Pancreas (tissue), 10 donors: ENCODE data around the gene KRTAP3-2. TPM values are rescaled to one million over a fixed set of nuclear protein-coding genes. Genes with fewer than 3 reads are reported as not detected.

Source experiments
- ATAC-seq, 4 donors: fragments of 200-7000 bp; cut with Tn5 transposase; one replicate each; pipeline versions ENCODE4 v1.8.0 to v1.9.1; 2020; ENCODE audit warnings: mild to moderate bottlenecking in 4 of 4, moderate library complexity in 4 of 4
- DNase-seq, 6 donors: peaks; one replicate each; pipeline ENCODE4 v3.0.0-alpha.2; 2020
- FAIRE-seq: peaks from 2 replicates; lab custom pipeline; 2012; peaks lifted over from hg19 to GRCh38; lab: Jason Lieb, UNC
- H3K27ac ChIP-seq, 4 donors: fragments of 200-600 bp; sonication (generic); 1 replicate in 3 of 4; 2 replicates in 1 of 4; pipeline versions ENCODE4 v1.5.0 to v1.8.0; 2020
- H3K27me3 ChIP-seq, 4 donors: fragments of 200-600 bp; one replicate each; pipeline ENCODE4 v1.8.0; 2021
- H3K36me3 ChIP-seq, 3 donors: fragments of 200-600 bp; sonication (generic) in 1 of 3; one replicate each; pipeline versions ENCODE4 v1.5.0 to v1.8.0; 2020 to 2021
- H3K4me1 ChIP-seq, 3 donors: fragments of 200-600 bp; one replicate each; pipeline ENCODE4 v1.8.0; 2021
- H3K4me3 ChIP-seq, 4 donors: fragments of 200-600 bp; sonication (generic) in 2 of 4; one replicate each; pipeline versions ENCODE4 v1.5.0 to v1.8.0; 2020 to 2021
- H3K9me3 ChIP-seq, 4 donors: fragments of 200-600 bp; one replicate each; pipeline ENCODE4 v1.8.0; 2021
- WGBS, 2 donors: extraction: QIAGEN DNeasy Blood & Tissue Kit; methylation state at CpG; one replicate each; pipeline ENCODE4 v1.1.7; 2013; 5-methylcytosine and 5-hydroxymethylcytosine counted together
- intact Hi-C, 3 donors: fragments of 100-400 bp; cut with DNase I; formaldehyde crosslinking; loops; one replicate each; pipeline versions ENCODE4 v1.11.1 to v1.14.2; 2022
- polyA plus RNA-seq, 2 donors: library from polyadenylated mRNA; stranded (reverse); fragments of 200-250 nt; gene quantifications; one replicate each; pipeline ENCODE4 v1.2.3, GENCODE V29; 2013
- total RNA-seq, 6 donors: library from RNA; stranded (reverse); fragmentation: NEBNext Ultra II Directional in 4 of 6; extraction: Animal tissue kit (Norgen Biotek cat#: 25700) in 4 of 6; gene quantifications; one replicate each; pipeline versions ENCODE4 v1.2.1 to v1.2.4, GENCODE V29; 2021 to 2023
- TF ChIP-seq, protein P1 (sequence below), 4 donors: fragments of 200-600 bp; sonication (generic) in 3 of 4; IDR thresholded peaks; one replicate each; pipeline versions ENCODE4 v1.5.0 to v1.8.0; 2021; ENCODE audit warnings: antibody characterized with exemption in 4 of 4
- donor health status: healthy with polysubstance abuse.
- donor health status: DM: no; HTN: no; CAD: no; lungs with moderate emphysema.
- donor health status: DM: no; HTN: no; CAD: no.
- donor health status: control.
- donor health status: control.
- donor health status: Bipolar disorder and iron deficiency.
- donor health status: DM: yes; HTN: yes; CAD: no.
- donor health status: DM: no; HTN: no; CAD: no.
- donor health status: DM: no; HTN: no; CAD: no.
- donor health status: DM: yes; HTN: yes; CAD: no.

The KRTAP3-2 gene
- total and polyA plus RNA-seq, 8 donors = not detected

- intact Hi-C loops = no loop called here
- no peak for DNase-seq
- no peak for FAIRE-seq
- no peak overlapping the region for H3K27ac ChIP-seq
- no peaks in the 10 kb centered on the region for H3K36me3 ChIP-seq
- TF ChIP-seq, protein P1, sequence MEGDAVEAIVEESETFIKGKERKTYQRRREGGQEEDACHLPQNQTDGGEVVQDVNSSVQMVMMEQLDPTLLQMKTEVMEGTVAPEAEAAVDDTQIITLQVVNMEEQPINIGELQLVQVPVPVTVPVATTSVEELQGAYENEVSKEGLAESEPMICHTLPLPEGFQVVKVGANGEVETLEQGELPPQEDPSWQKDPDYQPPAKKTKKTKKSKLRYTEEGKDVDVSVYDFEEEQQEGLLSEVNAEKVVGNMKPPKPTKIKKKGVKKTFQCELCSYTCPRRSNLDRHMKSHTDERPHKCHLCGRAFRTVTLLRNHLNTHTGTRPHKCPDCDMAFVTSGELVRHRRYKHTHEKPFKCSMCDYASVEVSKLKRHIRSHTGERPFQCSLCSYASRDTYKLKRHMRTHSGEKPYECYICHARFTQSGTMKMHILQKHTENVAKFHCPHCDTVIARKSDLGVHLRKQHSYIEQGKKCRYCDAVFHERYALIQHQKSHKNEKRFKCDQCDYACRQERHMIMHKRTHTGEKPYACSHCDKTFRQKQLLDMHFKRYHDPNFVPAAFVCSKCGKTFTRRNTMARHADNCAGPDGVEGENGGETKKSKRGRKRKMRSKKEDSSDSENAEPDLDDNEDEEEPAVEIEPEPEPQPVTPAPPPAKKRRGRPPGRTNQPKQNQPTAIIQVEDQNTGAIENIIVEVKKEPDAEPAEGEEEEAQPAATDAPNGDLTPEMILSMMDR (IDR thresholded peaks at IDR 0.05) = no peak
- no peaks in the 10 kb centered on the region for H3K9me3 ChIP-seq
- H3K4me1 ChIP-seq = peaks cover 0 to 9% (median 0%) of the 10 kb centered on the region in 3 donors
- peaks cover 0 to 4% (median 0%) of the 10 kb centered on the region in 4 donors for H3K27me3 ChIP-seq
- ATAC-seq = no peak
- WGBS, 2 donors = 49 to 54% methylated on average over 5 of the region's 5 CpGs
- H3K4me3 ChIP-seq = no peak overlapping the region
Observed at GRCh38 chr17:40981115-40981514, 18.6 kb downstream of the KRTAP3-2 start.

GRCh38 chr17:40980596-40980995 is 19.1 kb downstream of the KRTAP3-2 start:
- ATAC-seq = peak in 2 of 4 donors; percentile 12 to 44
- WGBS, 2 donors = 32 to 42% methylated on average over 8 of the region's 8 CpGs
- intact Hi-C loops = no loop called here

GRCh38 chr17:40980117-40980516 is 19.6 kb downstream of the KRTAP3-2 start:
- peaks cover 0 to 4% (median 0%) of the 10 kb centered on the region in 4 donors for H3K27me3 ChIP-seq
- no peaks in the 10 kb centered on the region for H3K36me3 ChIP-seq
- ATAC-seq = no peak
- TF ChIP-seq, protein P1 (IDR thresholded peaks at IDR 0.05) = no peak
- intact Hi-C loops = no loop called here
- whole genome bisulfite sequencing, 2 donors = 82 to 87% methylated on average over 3 of the region's 3 CpGs
- H3K27ac ChIP-seq = no peak overlapping the region
- no peak for DNase-seq
- no peak for FAIRE-seq
- no peaks in the 10 kb centered on the region for H3K9me3 ChIP-seq
- no peak overlapping the region for H3K4me3 ChIP-seq
- H3K4me1 ChIP-seq = peaks cover 0 to 9% (median 0%) of the 10 kb centered on the region in 3 donors

More at GRCh38 chr17:40980596-40980995, 19.1 kb downstream of the KRTAP3-2 start:
- Histone ChIP-seq H3K4me1 (peaks cover 0 to 9% (median 0%) of the 10 kb centered on the region in 3 donors), H3K4me3 (no peak overlapping the region), H3K27ac (no peak overlapping the region), H3K27me3 (peaks cover 0 to 4% (median 0%) of the 10 kb centered on the region in 4 donors), H3K9me3 (no peaks in the 10 kb centered on the region), H3K36me3 (no peaks in the 10 kb centered on the region)
- DNase-seq (no peak), FAIRE-seq (no peak)
- TF ChIP-seq, protein P1 (IDR thresholded peaks at IDR 0.05) = no peak

GRCh38 chr17:40978575-40979151 is 21.0 kb downstream of the KRTAP3-2 start:
- intact Hi-C loops = no loop called here
- TF ChIP-seq, protein P1 (IDR thresholded peaks at IDR 0.05) = no peak
- H3K36me3 ChIP-seq = no peaks in the 10 kb centered on the region
- H3K4me3 ChIP-seq = no peak overlapping the region
- H3K9me3 ChIP-seq = no peaks in the 10 kb centered on the region
- peak overlapping the region; percentile 6 to 60 (median 36) for H3K27ac ChIP-seq
- peaks cover 0 to 4% (median 0%) of the 10 kb centered on the region in 4 donors for H3K27me3 ChIP-seq
- FAIRE-seq (no peak), DNase-seq (peak in 4 of 6 donors; percentile 61 to 80 (median 64)), ATAC-seq (peak; percentile 46 to 85 (median 70))
- H3K4me1 ChIP-seq = peaks cover 0 to 9% (median 0%) of the 10 kb centered on the region in 3 donors
- WGBS, 2 donors = 32 to 34% methylated on average over 13 of the region's 13 CpGs

GRCh38 chr17:40975516-40975915 is 24.2 kb downstream of the KRTAP3-2 start:
- TF ChIP-seq, protein P1 (IDR thresholded peaks at IDR 0.05) = no peak
- DNase-seq = no peak
- FAIRE-seq = no peak
- Histone ChIP-seq H3K27ac (no peak overlapping the region), H3K4me1 (peaks cover 0 to 9% (median 0%) of the 10 kb centered on the region in 3 donors), H3K4me3 (no peak overlapping the region), H3K36me3 (no peaks in the 10 kb centered on the region), H3K27me3 (peaks cover 0 to 4% (median 0%) of the 10 kb centered on the region in 4 donors), H3K9me3 (no peaks in the 10 kb centered on the region)
- intact Hi-C loops = no loop called here
- no peak for ATAC-seq
